DOHH2 (cell line): ENCODE measurements around the gene CCR5AS.

Source experiments
- H3F3A ChIP-seq: fragments of 200-600 bp; sonication (generic), shearing (Covaris generic); 2 replicates; pipeline ENCODE4 v1.6.0; 2016; ENCODE audit warnings: antibody characterized with exemption, mild to moderate bottlenecking; ENCODE audit not compliant: control insufficient read depth, insufficient read depth
- H3K27ac ChIP-seq: fragments of 200-600 bp; sonication (generic); 2 replicates; pipeline ENCODE4 v1.5.1; 2014; ENCODE audit warnings: low read depth, mild to moderate bottlenecking, low read length, moderate library complexity
- H3K27me3 ChIP-seq: fragments of 200-600 bp; sonication (generic); 2 replicates; pipeline ENCODE4 v1.6.1; 2014; ENCODE audit warnings: mild to moderate bottlenecking, low read length, mixed read lengths; ENCODE audit not compliant: control insufficient read depth
- H3K36me3 ChIP-seq: fragments of 200-600 bp; sonication (generic); 2 replicates; pipeline ENCODE4 v1.6.1; 2014; ENCODE audit warnings: mild to moderate bottlenecking, low read length, moderate library complexity, mixed read lengths; ENCODE audit not compliant: control insufficient read depth
- H3K4me1 ChIP-seq: fragments of 200-600 bp; sonication (generic); 2 replicates; pipeline ENCODE4 v1.6.1; 2014; ENCODE audit warnings: mild to moderate bottlenecking, low read length, mixed read lengths; ENCODE audit not compliant: control insufficient read depth
- H3K4me2 ChIP-seq: fragments of 200-600 bp; sonication (generic); 2 replicates; pipeline ENCODE4 v1.6.0; 2014; ENCODE audit warnings: mild to moderate bottlenecking, low read length, moderate library complexity
- H3K4me3 ChIP-seq: fragments of 200-600 bp; sonication (generic); 2 replicates; pipeline ENCODE4 v1.5.1; 2014; ENCODE audit warnings: mild to moderate bottlenecking, low read length, mixed read lengths
- H3K79me2 ChIP-seq: fragments of 200-600 bp; sonication (generic); 2 replicates; pipeline ENCODE4 v1.6.1; 2014; ENCODE audit warnings: mild to moderate bottlenecking, low read length, mixed read lengths; ENCODE audit not compliant: control insufficient read depth
- H3K9me2 ChIP-seq: fragments of 200-600 bp; sonication (generic); replicated peaks from 2 replicates; pipeline ENCODE4 v1.6.1; 2014; ENCODE audit warnings: mild to moderate bottlenecking, low read length, mixed read lengths; ENCODE audit not compliant: control insufficient read depth
- H3K9me3 ChIP-seq: fragments of 200-600 bp; sonication (generic); 2 replicates; pipeline ENCODE4 v1.6.1; 2014; ENCODE audit warnings: antibody characterized with exemption, low read length, mixed read lengths; ENCODE audit not compliant: control insufficient read depth, insufficient read depth
- H4K20me1 ChIP-seq: fragments of 200-600 bp; sonication (generic); 2 replicates; pipeline ENCODE4 v1.6.0; 2014; ENCODE audit warnings: low read depth, mild to moderate bottlenecking, antibody characterized with exemption, low read length, moderate library complexity; ENCODE audit not compliant: control insufficient read depth, insufficient read depth
- CTCF ChIP-seq: fragments of 200-600 bp; sonication (generic); IDR thresholded peaks from one replicate; pipeline ENCODE4 v1.5.1; 2014; ENCODE audit warnings: antibody characterized with exemption, mild to moderate bottlenecking, low read depth, low read length; ENCODE audit not compliant: poor library complexity, severe bottlenecking
- EZH2phosphoT487 ChIP-seq: fragments of 200-600 bp; sonication (generic); IDR thresholded peaks from 2 replicates; pipeline ENCODE4 v1.6.1; 2017; ENCODE audit warnings: borderline replicate concordance, mild to moderate bottlenecking, antibody characterized with exemption, low read length, moderate library complexity, mixed read lengths

CCR5AS gene

GRCh38 chr3:46354478-46354877 is 52.4 kb downstream of the CCR5AS start:
- no peaks in the 10 kb centered on the region for H3K9me3 ChIP-seq
- H3K36me3 ChIP-seq = no peaks in the 10 kb centered on the region
- TF ChIP-seq EZH2phosphoT487 (no peak), CTCF (no peak)
- 0 out of 2 replicates have a peak, but pooled peaks cover 3% of the 10 kb centered on the region for H4K20me1 ChIP-seq
- H3K4me3 ChIP-seq = no peak overlapping the region
- H3K4me1 ChIP-seq = peaks cover 4% of the 10 kb centered on the region; the same call in 1 of the 2 replicates
- no peak overlapping the region for H3K4me2 ChIP-seq
- peaks cover 66% of the 10 kb centered on the region for H3K27me3 ChIP-seq
- H3F3A ChIP-seq = no peaks in the 10 kb centered on the region
- no peak overlapping the region for H3K27ac ChIP-seq
- H3K9me2 ChIP-seq = no peaks in the 10 kb centered on the region
- H3K79me2 ChIP-seq = no peaks in the 10 kb centered on the region

GRCh38 chr3:46353647-46354410 is 53.0 kb downstream of the CCR5AS start, which contains the start of gene CCR2:
Gene CCR2, plus strand, starts transcription at chr3:46354111. Its CDS starts 3,417 bp downstream, at chr3:46357528.
- H3F3A ChIP-seq = no peaks in the 10 kb centered on the region
- H3K27ac ChIP-seq = no peak within 1 kb of the TSS
- no peak within 1 kb of the TSS for H3K4me2 ChIP-seq
- no peaks in the 10 kb centered on the region for H3K36me3 ChIP-seq
- no peaks in the 10 kb centered on the region for H3K79me2 ChIP-seq
- peaks cover 4% of the 10 kb centered on the region; the same call in 1 of the 2 replicates for H3K4me1 ChIP-seq
- H3K4me3 ChIP-seq = no peak within 1 kb of the TSS
- H3K9me2 ChIP-seq = no peaks in the 10 kb centered on the region
- peaks cover 63% of the 10 kb centered on the region for H3K27me3 ChIP-seq
- TF ChIP-seq CTCF (no peak), EZH2phosphoT487 (no peak)
- H3K9me3 ChIP-seq = no peaks in the 10 kb centered on the region
- 0 out of 2 replicates have a peak, but pooled peaks cover 3% of the 10 kb centered on the region for H4K20me1 ChIP-seq

GRCh38 chr3:46353090-46353489 is 53.8 kb downstream of the CCR5AS start:
- Histone ChIP-seq H3K9me3 (no peaks in the 10 kb centered on the region), H3K9me2 (no peaks in the 10 kb centered on the region), H4K20me1 (0 out of 2 replicates have a peak, but pooled peaks cover 3% of the 10 kb centered on the region), H3K4me3 (no peak overlapping the region), H3K27me3 (peaks cover 63% of the 10 kb centered on the region), H3K4me1 (peaks cover 4% of the 10 kb centered on the region; the same call in 1 of the 2 replicates), H3K36me3 (no peaks in the 10 kb centered on the region), H3K4me2 (no peak overlapping the region), H3K79me2 (no peaks in the 10 kb centered on the region), H3F3A (no peaks in the 10 kb centered on the region), H3K27ac (no peak overlapping the region)
- TF ChIP-seq EZH2phosphoT487 (no peak), CTCF (no peak)
